ENCODE results near the gene GON4L. TPM values are rescaled to one million over a fixed set of nuclear protein-coding genes. Genes with fewer than 3 reads are reported as not detected.
"Not testable (repeated sequence)": the region's sequence is repeated elsewhere in the genome, so short reads cannot be mapped to it uniquely, and the experiment has no call there.

GON4L gene
- total and polyA plus RNA-seq, 4 donors, result 16.2 to 61.4 (median 32.3) TPM

GRCh38 chr1:155729031-155729898 is 127.7 kb downstream of the GON4L start:
- 66 to 69% methylated on average over 12 of the region's 12 CpGs for WGBS, 2 donors
- DNase-seq, result peak; percentile 59 to 79 (median 76)
- Histone ChIP-seq H3K36me3 (ENCODE audit: control insufficient read depth in 4 of 4, insufficient read depth in 4 of 4, low read length in 4 of 4) (peaks cover 3 to 20% (median 9%) of the 10 kb centered on the region in 4 donors), H3K4me1 (ENCODE audit: control insufficient read depth in 5 of 5, insufficient read depth in 5 of 5, low read length in 5 of 5) (no peaks in the 10 kb centered on the region), H3K9me3 (ENCODE audit: control insufficient read depth in 4 of 4, insufficient read depth in 3 of 4, low read length in 3 of 4) (no peaks in the 10 kb centered on the region), H3K27me3 (ENCODE audit: control insufficient read depth in 3 of 3, insufficient read depth in 3 of 3, low read length in 2 of 3) (no peaks in the 10 kb centered on the region), H3K27ac (ENCODE audit: low read depth in 1 of 2, low read length in 1 of 2) (no peak overlapping the region), H3K9ac (ENCODE audit: insufficient read depth in 1 of 2, low read length in 2 of 2) (no peak overlapping the region), H3K4me3 (no peak overlapping the region)
- peak; percentile 19 for ATAC-seq (ENCODE audit: insufficient read depth, low FRiP score)
- TF ChIP-seq CTCF (IDR thresholded peaks at IDR 0.05; ENCODE audit: control extremely low read depth, extremely low read depth), result peak; percentile 41

DNA sequence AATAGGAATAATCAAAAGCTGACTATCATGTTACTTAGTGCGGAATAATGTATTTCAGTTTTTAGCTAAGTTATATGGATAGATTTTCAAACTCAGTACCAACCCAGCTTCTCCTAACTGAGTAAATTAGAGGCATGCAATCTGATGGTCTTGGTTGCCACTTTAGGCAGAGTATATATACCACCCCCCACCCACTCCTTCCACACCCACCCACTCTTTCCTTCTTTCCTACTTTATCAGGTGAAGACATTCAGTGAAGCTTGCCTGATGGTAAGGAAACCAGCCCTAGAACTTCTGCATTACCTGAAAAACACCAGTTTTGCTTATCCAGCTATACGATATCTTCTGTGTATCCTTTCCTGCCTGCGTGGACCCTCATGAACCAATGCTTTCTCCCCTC is 131.9 kb downstream of the GON4L start:
- no peak for TF ChIP-seq CTCF (IDR thresholded peaks at IDR 0.05; ENCODE audit: control extremely low read depth, extremely low read depth)
- H3K4me1 ChIP-seq (ENCODE audit: control insufficient read depth in 5 of 5, insufficient read depth in 5 of 5, low read length in 5 of 5), result no peaks in the 10 kb centered on the region
- 98 to 100% methylated on average over 3 of the region's 3 CpGs for WGBS, 2 donors
- DNase-seq (no peak), ATAC-seq (ENCODE audit: insufficient read depth, low FRiP score) (no peak)
- no peaks in the 10 kb centered on the region for H3K9me3 ChIP-seq (ENCODE audit: control insufficient read depth in 4 of 4, insufficient read depth in 3 of 4, low read length in 3 of 4)
- no peak overlapping the region for H3K9ac ChIP-seq (ENCODE audit: insufficient read depth in 1 of 2, low read length in 2 of 2)
- no peak overlapping the region for H3K27ac ChIP-seq (ENCODE audit: low read depth in 1 of 2, low read length in 1 of 2)
- no peaks in the 10 kb centered on the region for H3K27me3 ChIP-seq (ENCODE audit: control insufficient read depth in 3 of 3, insufficient read depth in 3 of 3, low read length in 2 of 3)
- H3K4me3 ChIP-seq, result no peak overlapping the region
- peaks cover 0 to 7% (median 6%) of the 10 kb centered on the region in 4 donors for H3K36me3 ChIP-seq (ENCODE audit: control insufficient read depth in 4 of 4, insufficient read depth in 4 of 4, low read length in 4 of 4)

DNA sequence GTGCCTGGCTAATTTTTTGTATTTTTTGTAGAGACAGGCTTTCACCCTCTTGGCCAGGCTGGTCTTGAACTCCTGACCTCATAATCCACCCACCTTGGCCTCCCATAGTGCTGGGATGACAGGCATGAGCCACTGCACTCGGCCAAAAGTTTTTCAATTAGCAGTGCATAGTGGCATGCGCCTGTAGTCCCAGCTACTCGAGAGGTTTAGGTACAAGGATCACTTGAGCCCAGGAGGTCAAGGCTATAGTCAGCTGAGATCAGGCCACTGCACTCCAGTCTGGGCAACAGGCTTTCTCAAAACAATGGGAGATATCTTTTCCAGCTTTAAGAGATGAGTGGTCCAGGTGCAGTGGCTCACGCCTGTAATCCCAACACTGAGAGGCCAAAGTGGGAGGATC is 137.3 kb downstream of the GON4L start:
- Histone ChIP-seq H3K9me3 (ENCODE audit: control insufficient read depth in 4 of 4, insufficient read depth in 3 of 4, low read length in 3 of 4) (no peaks in the 10 kb centered on the region), H3K27ac (ENCODE audit: low read depth in 1 of 2, low read length in 1 of 2) (no peak overlapping the region), H3K4me1 (ENCODE audit: control insufficient read depth in 5 of 5, insufficient read depth in 5 of 5, low read length in 5 of 5) (no peaks in the 10 kb centered on the region), H3K4me3 (no peak overlapping the region), H3K27me3 (ENCODE audit: control insufficient read depth in 3 of 3, insufficient read depth in 3 of 3, low read length in 2 of 3) (no peaks in the 10 kb centered on the region), H3K9ac (ENCODE audit: insufficient read depth in 1 of 2, low read length in 2 of 2) (no peak overlapping the region), H3K36me3 (ENCODE audit: control insufficient read depth in 4 of 4, insufficient read depth in 4 of 4, low read length in 4 of 4) (peaks cover 4 to 14% (median 7%) of the 10 kb centered on the region in 4 donors)
- WGBS, 2 donors, result 89 to 99% methylated on average over 4 of the region's 4 CpGs
- DNase-seq, result no peak
- ATAC-seq (ENCODE audit: insufficient read depth, low FRiP score), result no peak
- no peak for TF ChIP-seq CTCF (IDR thresholded peaks at IDR 0.05; ENCODE audit: control extremely low read depth, extremely low read depth)

GRCh38 chr1:155718524-155719115 is 138.4 kb downstream of the GON4L start:
- H3K27me3 ChIP-seq (ENCODE audit: control insufficient read depth in 3 of 3, insufficient read depth in 3 of 3, low read length in 2 of 3); H3K4me1 ChIP-seq (ENCODE audit: control insufficient read depth in 5 of 5, insufficient read depth in 5 of 5, low read length in 5 of 5); DNase-seq; H3K9me3 ChIP-seq (ENCODE audit: control insufficient read depth in 4 of 4, insufficient read depth in 3 of 4, low read length in 3 of 4); H3K27ac ChIP-seq (ENCODE audit: low read depth in 1 of 2, low read length in 1 of 2); H3K9ac ChIP-seq (ENCODE audit: insufficient read depth in 1 of 2, low read length in 2 of 2); ATAC-seq (ENCODE audit: insufficient read depth, low FRiP score); H3K4me3 ChIP-seq: not testable (repeated sequence)
- WGBS, 2 donors, result 95 to 96% methylated on average over 6 of the region's 6 CpGs
- peaks cover 4 to 16% (median 7%) of the 10 kb centered on the region in 4 donors for H3K36me3 ChIP-seq (ENCODE audit: control insufficient read depth in 4 of 4, insufficient read depth in 4 of 4, low read length in 4 of 4)

Measured in lung (tissue), 12 donors.